Measurements from ENCODE around the gene RAB37.

The RAB37 gene

DNA sequence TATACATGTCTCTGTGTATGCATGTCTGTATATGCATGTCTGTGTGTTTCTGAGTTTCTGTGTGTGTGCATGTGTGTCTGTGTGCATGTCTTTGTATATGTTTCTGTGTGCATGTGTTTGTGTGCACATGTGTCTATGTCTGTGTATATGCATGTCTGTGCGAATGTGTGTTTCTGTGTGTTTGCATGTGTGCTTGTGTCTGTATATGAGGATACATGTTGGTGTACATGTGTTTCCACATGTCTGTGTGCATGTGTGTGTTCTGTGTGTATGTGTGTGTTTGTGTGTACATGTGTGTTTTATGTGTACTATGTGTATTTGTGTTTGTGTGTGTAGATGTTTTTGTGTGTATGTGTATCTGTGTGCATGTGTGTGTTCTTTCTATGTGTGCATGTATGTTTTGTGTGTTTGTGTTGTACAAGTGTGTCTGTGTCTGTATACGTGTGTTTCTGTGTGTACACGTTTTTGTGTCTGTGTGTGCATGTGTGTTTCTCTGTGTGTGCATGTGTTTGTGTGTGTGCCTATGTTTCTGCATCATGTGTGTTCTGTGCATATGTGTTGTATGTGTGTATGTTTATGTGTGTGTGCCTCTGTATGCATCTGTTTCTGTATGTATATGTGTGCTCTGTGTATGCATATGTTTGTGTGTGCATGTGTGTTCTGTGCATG, 8.9 kb upstream of the RAB37 start:
- H3K4me3 ChIP-seq (ENCODE audit: low read depth, low read length) = no peak overlapping the region
- TF ChIP-seq, protein P1, sequence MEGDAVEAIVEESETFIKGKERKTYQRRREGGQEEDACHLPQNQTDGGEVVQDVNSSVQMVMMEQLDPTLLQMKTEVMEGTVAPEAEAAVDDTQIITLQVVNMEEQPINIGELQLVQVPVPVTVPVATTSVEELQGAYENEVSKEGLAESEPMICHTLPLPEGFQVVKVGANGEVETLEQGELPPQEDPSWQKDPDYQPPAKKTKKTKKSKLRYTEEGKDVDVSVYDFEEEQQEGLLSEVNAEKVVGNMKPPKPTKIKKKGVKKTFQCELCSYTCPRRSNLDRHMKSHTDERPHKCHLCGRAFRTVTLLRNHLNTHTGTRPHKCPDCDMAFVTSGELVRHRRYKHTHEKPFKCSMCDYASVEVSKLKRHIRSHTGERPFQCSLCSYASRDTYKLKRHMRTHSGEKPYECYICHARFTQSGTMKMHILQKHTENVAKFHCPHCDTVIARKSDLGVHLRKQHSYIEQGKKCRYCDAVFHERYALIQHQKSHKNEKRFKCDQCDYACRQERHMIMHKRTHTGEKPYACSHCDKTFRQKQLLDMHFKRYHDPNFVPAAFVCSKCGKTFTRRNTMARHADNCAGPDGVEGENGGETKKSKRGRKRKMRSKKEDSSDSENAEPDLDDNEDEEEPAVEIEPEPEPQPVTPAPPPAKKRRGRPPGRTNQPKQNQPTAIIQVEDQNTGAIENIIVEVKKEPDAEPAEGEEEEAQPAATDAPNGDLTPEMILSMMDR (IDR thresholded peaks at IDR 0.05; ENCODE audit: borderline replicate concordance, insufficient read depth, low read depth, low read length) = no peak

DNA sequence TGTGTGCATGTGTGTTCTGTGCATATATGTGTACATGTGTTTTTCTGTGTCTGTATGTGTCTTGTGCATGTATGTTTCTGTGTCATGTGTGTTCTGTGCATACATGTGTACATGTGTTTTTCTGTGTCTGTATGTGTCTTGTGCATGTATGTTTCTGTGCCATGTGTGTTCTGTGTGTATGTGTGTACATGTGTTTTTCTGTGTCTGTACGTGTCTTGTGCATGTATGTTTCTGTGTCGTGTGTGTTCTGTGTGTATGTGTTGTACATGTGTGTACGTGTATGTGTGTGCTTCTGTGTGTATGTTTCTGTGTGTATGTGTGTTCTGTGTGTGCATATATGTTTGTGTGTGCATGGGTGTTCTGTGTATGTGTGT, 8.4 kb upstream of the RAB37 start:
- TF ChIP-seq, protein P1 (IDR thresholded peaks at IDR 0.05; ENCODE audit: borderline replicate concordance, insufficient read depth, low read depth, low read length) = no peak
- H3K4me3 ChIP-seq (ENCODE audit: low read depth, low read length) = no peak overlapping the region

GRCh38 chr17:74729368-74729767, 7.7 kb upstream of the RAB37 start:
- TF ChIP-seq, protein P1 (IDR thresholded peaks at IDR 0.05; ENCODE audit: borderline replicate concordance, insufficient read depth, low read depth, low read length) = no peak
- H3K4me3 ChIP-seq (ENCODE audit: low read depth, low read length) = no peak overlapping the region

DNA sequence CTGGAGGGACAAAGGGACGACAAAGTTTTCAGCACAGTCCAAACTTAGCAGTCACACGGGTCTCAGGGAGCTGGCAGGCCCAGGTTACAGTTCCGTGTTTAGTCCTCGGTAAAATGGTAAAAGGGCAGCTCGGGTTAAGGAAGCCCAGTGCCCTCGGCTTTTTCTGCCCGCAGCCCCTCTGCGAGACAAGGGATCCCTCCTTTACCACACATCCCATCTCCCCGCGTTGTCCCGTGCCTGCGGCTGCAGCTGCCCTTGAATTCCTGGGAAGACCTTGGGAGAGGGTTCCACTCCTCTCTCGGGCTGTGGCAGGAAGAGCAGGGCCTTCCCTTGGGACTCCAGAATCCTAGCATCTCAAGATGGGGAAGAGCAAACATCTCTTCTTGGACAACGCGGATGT, 7.2 kb upstream of the RAB37 start:
- TF ChIP-seq, protein P1 (IDR thresholded peaks at IDR 0.05; ENCODE audit: borderline replicate concordance, insufficient read depth, low read depth, low read length) = no peak

GRCh38 chr17:74730491-74731346, 6.3 kb upstream of the RAB37 start:
- TF ChIP-seq, protein P1 (IDR thresholded peaks at IDR 0.05; ENCODE audit: borderline replicate concordance, insufficient read depth, low read depth, low read length) = no peak

More for the DNA sequence above, 7.2 kb upstream of the RAB37 start:
- H3K4me3 ChIP-seq (ENCODE audit: low read depth, low read length) = no peak overlapping the region

GRCh38 chr17:74731347-74731605, 5.8 kb upstream of the RAB37 start:
- H3K4me3 ChIP-seq (ENCODE audit: low read depth, low read length) = no peak overlapping the region
- TF ChIP-seq, protein P1 (IDR thresholded peaks at IDR 0.05; ENCODE audit: borderline replicate concordance, insufficient read depth, low read depth, low read length) = no peak

More at GRCh38 chr17:74730491-74731346, 6.3 kb upstream of the RAB37 start:
- no peak overlapping the region for H3K4me3 ChIP-seq (ENCODE audit: low read depth, low read length)
